NCI-H69 (cell line): ENCODE data around the gene NR1H2.

ENCODE experiments used
- DNase-seq: peaks from one replicate; lab custom pipeline; 2025; lab: John Stamatoyannopoulos, UW

Gene NR1H2

DNA sequence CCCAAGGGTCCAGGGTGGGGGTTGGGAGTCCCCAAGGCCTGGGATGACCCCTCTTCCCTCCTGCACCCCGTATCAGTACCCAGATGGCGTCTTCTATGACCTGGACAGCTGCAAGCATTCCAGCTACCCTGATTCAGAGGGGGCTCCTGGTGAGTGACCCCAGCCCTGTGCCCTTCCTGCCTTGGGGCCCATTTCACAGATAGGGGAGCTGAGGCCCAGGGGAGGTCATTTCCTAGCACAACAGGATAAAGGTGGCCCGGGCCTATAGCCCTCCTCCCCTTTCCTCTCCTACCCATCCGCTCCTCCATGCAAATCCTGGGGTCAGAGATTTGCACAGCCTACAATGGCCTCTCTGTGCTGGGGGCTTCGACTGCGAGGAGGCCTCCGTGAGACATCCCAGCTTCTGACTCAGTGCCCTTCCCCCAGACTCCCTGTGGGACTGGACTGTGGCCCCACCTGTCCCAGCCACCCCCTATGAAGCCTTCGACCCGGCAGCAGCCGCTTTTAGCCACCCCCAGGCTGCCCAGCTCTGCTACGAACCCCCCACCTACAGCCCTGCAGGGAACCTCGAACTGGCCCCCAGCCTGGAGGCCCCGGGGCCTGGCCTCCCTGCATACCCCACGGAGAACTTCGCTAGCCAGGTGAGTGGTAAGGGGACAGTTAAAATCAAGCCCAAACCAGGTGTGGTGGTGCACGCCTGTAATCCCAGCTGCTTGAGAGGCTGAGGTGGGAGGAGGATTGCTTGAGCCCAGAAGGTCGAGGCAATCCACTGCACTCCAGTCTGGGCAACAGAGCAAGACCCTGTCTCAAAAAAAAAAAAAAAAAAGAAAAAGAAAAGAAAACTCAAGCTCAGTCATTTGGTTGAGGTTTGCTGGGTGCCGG lies 46.4 kb downstream of the NR1H2 start:
- no peak for DNase-seq

DNA sequence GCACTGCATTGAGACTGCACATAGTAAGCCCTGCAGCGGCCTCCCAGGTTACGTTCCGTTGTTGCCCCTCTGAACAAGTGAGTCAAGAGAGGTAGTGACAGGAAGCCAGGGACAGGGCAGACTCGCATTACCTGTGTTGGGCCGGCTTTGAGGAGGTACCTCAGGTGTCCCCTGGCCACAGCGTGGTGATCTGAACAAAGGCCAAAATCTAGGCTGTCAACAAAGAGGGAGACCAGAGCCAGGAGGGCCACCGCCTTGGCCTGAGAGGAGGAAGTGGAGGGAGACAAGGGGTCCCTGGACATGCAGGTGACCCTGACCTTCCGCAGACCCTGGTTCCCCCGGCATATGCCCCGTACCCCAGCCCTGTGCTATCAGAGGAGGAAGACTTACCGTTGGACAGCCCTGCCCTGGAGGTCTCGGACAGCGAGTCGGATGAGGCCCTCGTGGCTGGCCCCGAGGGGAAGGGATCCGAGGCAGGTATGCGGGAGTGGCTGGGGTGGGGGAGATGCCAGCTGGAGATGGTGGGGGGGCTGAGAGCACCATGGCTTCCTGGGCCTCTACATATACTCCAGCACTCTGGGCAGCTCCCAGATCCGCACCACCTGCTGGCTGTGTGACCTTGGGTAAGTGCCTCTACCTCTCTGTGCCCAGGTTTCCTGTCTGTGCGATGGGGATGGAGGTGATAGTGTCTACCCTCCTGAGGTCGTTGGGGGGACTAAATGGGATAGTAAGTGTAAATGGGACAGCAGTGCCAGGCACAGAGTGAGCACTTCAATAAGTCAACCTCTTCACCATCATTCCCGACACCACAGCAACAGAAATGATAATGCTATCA lies 47.2 kb downstream of the NR1H2 start:
- DNase-seq, result no peak

GRCh38 chr19:50425581-50425980 lies 49.3 kb downstream of the NR1H2 start:
- DNase-seq, result no peak

GRCh38 chr19:50427318-50427925 lies 51.2 kb downstream of the NR1H2 start:
- no peak for DNase-seq

DNA sequence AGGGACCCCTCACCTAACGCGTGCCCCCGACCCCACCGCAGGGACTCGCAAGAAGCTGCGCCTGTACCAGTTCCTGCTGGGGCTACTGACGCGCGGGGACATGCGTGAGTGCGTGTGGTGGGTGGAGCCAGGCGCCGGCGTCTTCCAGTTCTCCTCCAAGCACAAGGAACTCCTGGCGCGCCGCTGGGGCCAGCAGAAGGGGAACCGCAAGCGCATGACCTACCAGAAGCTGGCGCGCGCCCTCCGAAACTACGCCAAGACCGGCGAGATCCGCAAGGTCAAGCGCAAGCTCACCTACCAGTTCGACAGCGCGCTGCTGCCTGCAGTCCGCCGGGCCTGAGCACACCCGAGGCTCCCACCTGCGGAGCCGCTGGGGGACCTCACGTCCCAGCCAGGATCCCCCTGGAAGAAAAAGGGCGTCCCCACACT lies 51.8 kb downstream of the NR1H2 start:
- peak; percentile 42 for DNase-seq

GRCh38 chr19:50428772-50429463 lies 52.7 kb downstream of the NR1H2 start:
- no peak for DNase-seq

DNA sequence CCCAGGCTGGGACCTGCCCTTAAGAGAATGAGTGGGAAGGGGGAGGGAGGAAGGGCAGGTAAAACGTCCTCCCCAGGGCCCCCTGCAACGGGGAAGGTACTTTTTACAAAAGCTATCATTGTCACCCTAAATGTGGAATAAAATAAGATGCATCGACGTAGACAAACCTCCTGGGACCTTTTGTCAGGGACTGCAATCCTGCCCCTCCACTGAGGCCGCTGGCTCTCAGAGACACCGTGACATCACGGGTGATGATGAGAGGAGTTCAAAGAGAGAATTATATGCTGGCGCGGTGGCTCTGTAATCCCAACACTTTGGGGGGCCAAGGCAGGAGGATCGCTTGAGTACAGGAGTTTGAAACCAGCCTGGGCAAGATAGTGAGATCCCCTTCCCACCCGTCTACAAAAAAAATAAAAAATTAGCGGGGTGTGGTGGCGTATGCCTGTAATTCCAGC lies 54.7 kb downstream of the NR1H2 start:
- peak; percentile 42 for DNase-seq

- DNase-seq, result peak; percentile 92
Measured at GRCh38 chr19:50431343-50432220, 55.3 kb downstream of the NR1H2 start.

DNA sequence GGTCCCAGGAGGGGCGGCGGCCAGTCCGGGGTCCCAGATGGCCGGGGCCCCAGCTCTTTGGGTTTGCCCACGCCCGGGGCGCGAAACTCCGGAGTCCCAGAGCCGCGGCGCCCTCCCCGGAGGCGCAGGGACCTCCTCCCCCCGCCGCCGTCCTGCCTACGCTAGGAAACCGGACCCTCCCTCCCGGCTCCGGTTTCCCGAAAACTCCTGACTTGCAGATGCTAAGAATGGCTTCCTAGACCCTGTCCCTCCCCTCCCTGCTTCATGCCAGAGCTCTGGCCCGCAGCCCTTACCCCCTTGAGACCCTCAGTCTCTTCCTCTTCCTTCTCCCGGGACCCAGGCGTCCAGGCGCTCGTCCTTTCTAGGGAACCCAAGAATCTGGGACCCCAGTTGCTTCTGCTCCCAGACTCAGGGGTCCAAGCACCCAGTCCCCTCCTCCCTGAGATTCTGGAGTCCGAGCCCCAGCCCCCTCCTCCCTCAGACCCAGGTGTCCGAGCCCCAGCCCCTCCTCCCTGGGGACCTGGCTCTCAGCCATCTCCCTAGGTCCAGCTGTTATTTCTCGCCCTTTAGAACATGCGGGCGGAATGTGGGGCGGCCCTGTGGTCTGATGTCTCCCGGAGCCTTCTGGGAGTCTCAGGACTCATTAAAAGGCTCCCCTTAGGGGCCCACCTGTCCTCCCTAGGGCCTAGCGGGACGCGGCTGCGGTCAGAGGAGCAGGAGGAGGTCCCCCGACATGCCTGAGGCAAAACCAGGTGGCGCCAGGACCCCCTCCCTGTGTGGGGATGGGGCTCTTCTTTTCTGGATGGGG lies 56.2 kb downstream of the NR1H2 start, which contains the start of gene MYBPC2:
TSS of gene MYBPC2 (plus strand) at position 672 of the 808 bp plus-strand sequence. CDS start at position 734, 62 bp downstream.
- peak; percentile 93 for DNase-seq
